Loucy (cell line): ENCODE data around the gene BGN.

Source experiments
- H2AFZ ChIP-seq: fragments of 200-600 bp; sonication (generic); 2 replicates; pipeline ENCODE4 v1.6.0; 2016; ENCODE audit warnings: antibody characterized with exemption, mild to moderate bottlenecking, low read length, moderate library complexity
- H3F3A ChIP-seq: fragments of 200-600 bp; 2 replicates; pipeline ENCODE4 v1.6.0; 2016; ENCODE audit warnings: antibody characterized with exemption, low read depth, mild to moderate bottlenecking
- H3K27me3 ChIP-seq: fragments of 200-600 bp; sonication (generic); 2 replicates; pipeline ENCODE4 v1.6.1; 2014; ENCODE audit warnings: low read length, mild to moderate bottlenecking; ENCODE audit not compliant: insufficient read depth, poor library complexity, severe bottlenecking
- H3K36me3 ChIP-seq: fragments of 200-600 bp; sonication (generic); 2 replicates; pipeline ENCODE4 v1.6.1; 2016; ENCODE audit warnings: low read length; ENCODE audit not compliant: insufficient read depth
- H3K4me1 ChIP-seq: fragments of 200-600 bp; sonication (generic); 2 replicates; pipeline ENCODE4 v1.5.1; 2014; ENCODE audit warnings: low read length, mild to moderate bottlenecking; ENCODE audit not compliant: insufficient read depth, poor library complexity, severe bottlenecking
- H3K4me2 ChIP-seq: fragments of 200-600 bp; sonication (generic); 2 replicates; pipeline ENCODE4 v1.6.0; 2014; ENCODE audit warnings: antibody characterized with exemption, low read length, low read depth, mild to moderate bottlenecking; ENCODE audit not compliant: poor library complexity, severe bottlenecking
- H3K4me3 ChIP-seq: fragments of 200-600 bp; sonication (generic); 2 replicates; pipeline ENCODE4 v1.5.1; 2014; ENCODE audit warnings: low read length, mild to moderate bottlenecking, mixed read lengths; ENCODE audit not compliant: poor library complexity, severe bottlenecking
- H3K79me2 ChIP-seq: fragments of 200-600 bp; sonication (generic); 2 replicates; pipeline ENCODE4 v1.6.1; 2014; ENCODE audit warnings: low read length; ENCODE audit not compliant: insufficient read depth
- H3K9ac ChIP-seq: fragments of 200-600 bp; sonication (generic); 2 replicates; pipeline ENCODE4 v1.6.0; 2014; ENCODE audit warnings: mild to moderate bottlenecking, low read depth, low read length, moderate library complexity; ENCODE audit not compliant: poor library complexity, severe bottlenecking
- H3K9me2 ChIP-seq: fragments of 200-600 bp; sonication (generic); replicated peaks from 2 replicates; pipeline ENCODE4 v1.6.1; 2016; ENCODE audit warnings: low read depth, low read length, mixed read lengths
- H3K9me3 ChIP-seq: fragments of 200-600 bp; sonication (generic); 2 replicates; pipeline ENCODE4 v1.6.1; 2014; ENCODE audit warnings: mild to moderate bottlenecking, antibody characterized with exemption, low read length, low read depth; ENCODE audit not compliant: insufficient read depth
- H4K20me1 ChIP-seq: fragments of 200-600 bp; sonication (generic); 2 replicates; pipeline ENCODE4 v1.6.0; 2014; ENCODE audit warnings: antibody characterized with exemption, low read length, mild to moderate bottlenecking; ENCODE audit not compliant: insufficient read depth, poor library complexity, severe bottlenecking
- CTCF ChIP-seq: fragments of 200-600 bp; sonication (generic); conservative IDR thresholded peaks from 2 replicates; pipeline ENCODE4 v1.5.1; 2014; ENCODE audit warnings: mild to moderate bottlenecking, antibody characterized with exemption, low read length
- EZH2phosphoT487 ChIP-seq: fragments of 200-600 bp; IDR thresholded peaks from 2 replicates; pipeline ENCODE4 v1.6.1; 2018; ENCODE audit warnings: antibody characterized with exemption, mild to moderate bottlenecking, moderate library complexity, borderline replicate concordance

BGN gene

GRCh38 chrX:153502796-153503195, 8.0 kb downstream of the BGN start:
- no peaks in the 10 kb centered on the region for H3K9me3 ChIP-seq
- H3K9me2 ChIP-seq, result no peaks in the 10 kb centered on the region
- no peak overlapping the region for H3K9ac ChIP-seq
- no peaks in the 10 kb centered on the region for H3K36me3 ChIP-seq
- H3K4me1 ChIP-seq, result no peaks in the 10 kb centered on the region
- no peaks in the 10 kb centered on the region for H3K27me3 ChIP-seq
- no peak overlapping the region for H2AFZ ChIP-seq
- no peak overlapping the region for H3K4me2 ChIP-seq
- no peak for TF ChIP-seq EZH2phosphoT487
- no peak for TF ChIP-seq CTCF
- no peaks in the 10 kb centered on the region for H3F3A ChIP-seq
- H3K79me2 ChIP-seq, result no peaks in the 10 kb centered on the region
- no peak overlapping the region for H3K4me3 ChIP-seq
- H4K20me1 ChIP-seq, result no peaks in the 10 kb centered on the region

- no peaks in the 10 kb centered on the region for H3K36me3 ChIP-seq
- H4K20me1 ChIP-seq, result no peaks in the 10 kb centered on the region
- no peak overlapping the region for H3K4me2 ChIP-seq
- H3K9ac ChIP-seq, result no peak overlapping the region
- H3F3A ChIP-seq, result no peaks in the 10 kb centered on the region
- no peak overlapping the region for H2AFZ ChIP-seq
- H3K4me1 ChIP-seq, result no peaks in the 10 kb centered on the region
- TF ChIP-seq EZH2phosphoT487 (no peak), CTCF (no peak)
- H3K9me2 ChIP-seq, result no peaks in the 10 kb centered on the region
- H3K79me2 ChIP-seq, result no peaks in the 10 kb centered on the region
- H3K4me3 ChIP-seq, result no peak overlapping the region
- H3K27me3 ChIP-seq, result no peaks in the 10 kb centered on the region
- H3K9me3 ChIP-seq, result no peaks in the 10 kb centered on the region
These were observed 9.8 kb downstream of the BGN start for GRCh38 chrX:153504445-153505016.

- Histone ChIP-seq H3K4me3 (no peak overlapping the region), H3K36me3 (no peaks in the 10 kb centered on the region), H3K27me3 (no peaks in the 10 kb centered on the region), H3K4me1 (no peaks in the 10 kb centered on the region), H4K20me1 (no peaks in the 10 kb centered on the region), H3F3A (no peaks in the 10 kb centered on the region), H2AFZ (no peak overlapping the region), H3K9me3 (no peaks in the 10 kb centered on the region), H3K79me2 (no peaks in the 10 kb centered on the region), H3K9me2 (no peaks in the 10 kb centered on the region), H3K9ac (no peak overlapping the region), H3K4me2 (no peak overlapping the region)
- TF ChIP-seq CTCF (no peak), EZH2phosphoT487 (no peak)
These were observed 10.6 kb downstream of the BGN start for GRCh38 chrX:153505361-153505760.
